Measurements from ENCODE around the gene PLXNA4. TPM values are rescaled to one million over a fixed set of nuclear protein-coding genes. Genes with fewer than 3 reads are reported as not detected.

PLXNA4 gene
- total RNA-seq, 4 donors from 2014 or later: 1.1 to 2.8 (median 1.4) TPM

DNA sequence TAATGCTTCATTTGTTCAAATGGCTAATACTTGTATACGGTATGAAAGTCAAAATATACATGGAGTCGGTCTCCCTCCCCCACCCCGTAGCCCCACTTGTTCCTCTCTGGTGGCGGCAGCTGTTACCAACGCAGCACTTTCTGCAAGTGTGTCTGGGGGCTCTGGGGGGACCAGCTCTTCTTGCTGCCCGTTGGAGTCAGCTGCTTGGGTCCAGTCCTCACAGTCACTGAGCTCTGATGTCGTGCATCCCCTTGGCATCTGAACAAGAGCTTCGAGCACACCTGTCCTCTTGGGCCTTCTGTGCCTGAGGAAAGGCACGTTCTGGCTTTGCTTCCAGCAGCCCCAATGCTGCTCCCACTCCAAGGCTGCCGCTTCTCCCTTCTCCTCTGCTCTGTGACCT is 493.1 kb downstream of the PLXNA4 start:
- intact Hi-C loops (cut with DNase I; ENCODE audit: low total_unique reads): no loop called here
- Histone ChIP-seq H3K27me3 (no peaks in the 10 kb centered on the region), H3K4me3 (no peak overlapping the region), H3K27ac (no peak overlapping the region), H3K9me3 (no peaks in the 10 kb centered on the region), H3K36me3 (no peaks in the 10 kb centered on the region), H3K4me1 (peaks cover 0 to 17% (median 13%) of the 10 kb centered on the region in 4 donors)
- TF ChIP-seq, protein P1, sequence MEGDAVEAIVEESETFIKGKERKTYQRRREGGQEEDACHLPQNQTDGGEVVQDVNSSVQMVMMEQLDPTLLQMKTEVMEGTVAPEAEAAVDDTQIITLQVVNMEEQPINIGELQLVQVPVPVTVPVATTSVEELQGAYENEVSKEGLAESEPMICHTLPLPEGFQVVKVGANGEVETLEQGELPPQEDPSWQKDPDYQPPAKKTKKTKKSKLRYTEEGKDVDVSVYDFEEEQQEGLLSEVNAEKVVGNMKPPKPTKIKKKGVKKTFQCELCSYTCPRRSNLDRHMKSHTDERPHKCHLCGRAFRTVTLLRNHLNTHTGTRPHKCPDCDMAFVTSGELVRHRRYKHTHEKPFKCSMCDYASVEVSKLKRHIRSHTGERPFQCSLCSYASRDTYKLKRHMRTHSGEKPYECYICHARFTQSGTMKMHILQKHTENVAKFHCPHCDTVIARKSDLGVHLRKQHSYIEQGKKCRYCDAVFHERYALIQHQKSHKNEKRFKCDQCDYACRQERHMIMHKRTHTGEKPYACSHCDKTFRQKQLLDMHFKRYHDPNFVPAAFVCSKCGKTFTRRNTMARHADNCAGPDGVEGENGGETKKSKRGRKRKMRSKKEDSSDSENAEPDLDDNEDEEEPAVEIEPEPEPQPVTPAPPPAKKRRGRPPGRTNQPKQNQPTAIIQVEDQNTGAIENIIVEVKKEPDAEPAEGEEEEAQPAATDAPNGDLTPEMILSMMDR (IDR thresholded peaks at IDR 0.05): no peak
- no peak for TF ChIP-seq EP300 (IDR thresholded peaks at IDR 0.05; ENCODE audit: low read depth)
- no peak for TF ChIP-seq POLR2A (IDR thresholded peaks at IDR 0.05)
- no peak for TF ChIP-seq POLR2AphosphoS5 (IDR thresholded peaks at IDR 0.05)
- in situ Hi-C loops (cut with MboI; ENCODE audit: low pct_ligation_motif_present in 1 of 4, low pct_unique_long_range_greater_than_20kb in 1 of 4, low sequenced_read_pairs in 3 of 4): no loop called here
- no peak for DNase-seq
- 60 to 84% methylated on average over 1 to 10 of the region's 10 CpGs for whole genome bisulfite sequencing, 2 donors (ENCODE audit: low coverage in 1 of 2)

DNA sequence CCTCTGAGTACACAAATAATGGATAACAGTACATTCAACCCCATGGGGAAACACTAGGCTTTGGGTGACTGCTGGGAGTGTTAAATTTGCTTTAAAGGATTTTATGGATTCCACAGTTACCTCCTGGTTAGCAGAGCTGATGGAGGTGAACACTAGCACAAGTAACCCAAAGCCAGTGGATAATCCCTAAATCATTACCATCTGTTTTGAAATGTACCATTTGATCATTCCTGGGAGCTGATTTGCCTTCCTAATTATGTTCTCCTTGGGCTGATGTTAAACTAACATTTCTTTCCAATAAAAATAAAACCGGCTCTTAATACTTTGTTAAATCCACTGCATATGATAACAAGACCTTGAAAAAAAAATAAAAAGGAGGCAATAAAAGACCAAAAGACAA is 493.9 kb downstream of the PLXNA4 start:
- Histone ChIP-seq H3K36me3 (no peaks in the 10 kb centered on the region), H3K27ac (no peak overlapping the region), H3K9me3 (no peaks in the 10 kb centered on the region), H3K4me3 (no peak overlapping the region), H3K27me3 (no peaks in the 10 kb centered on the region), H3K4me1 (peaks cover 0 to 17% (median 13%) of the 10 kb centered on the region in 4 donors)
- intact Hi-C loops (cut with DNase I; ENCODE audit: low total_unique reads) (no loop called here), in situ Hi-C loops (cut with MboI; ENCODE audit: low pct_ligation_motif_present in 1 of 4, low pct_unique_long_range_greater_than_20kb in 1 of 4, low sequenced_read_pairs in 3 of 4) (no loop called here)
- no peak for DNase-seq
- no peak for TF ChIP-seq EP300 (IDR thresholded peaks at IDR 0.05; ENCODE audit: low read depth)
- TF ChIP-seq POLR2AphosphoS5 (IDR thresholded peaks at IDR 0.05): no peak
- no peak for TF ChIP-seq POLR2A (IDR thresholded peaks at IDR 0.05)
- TF ChIP-seq, protein P1 (IDR thresholded peaks at IDR 0.05): no peak
- 63 to 64% methylated on average over 1 of the region's 1 CpG for WGBS, 2 donors (ENCODE audit: low coverage in 1 of 2)

DNA sequence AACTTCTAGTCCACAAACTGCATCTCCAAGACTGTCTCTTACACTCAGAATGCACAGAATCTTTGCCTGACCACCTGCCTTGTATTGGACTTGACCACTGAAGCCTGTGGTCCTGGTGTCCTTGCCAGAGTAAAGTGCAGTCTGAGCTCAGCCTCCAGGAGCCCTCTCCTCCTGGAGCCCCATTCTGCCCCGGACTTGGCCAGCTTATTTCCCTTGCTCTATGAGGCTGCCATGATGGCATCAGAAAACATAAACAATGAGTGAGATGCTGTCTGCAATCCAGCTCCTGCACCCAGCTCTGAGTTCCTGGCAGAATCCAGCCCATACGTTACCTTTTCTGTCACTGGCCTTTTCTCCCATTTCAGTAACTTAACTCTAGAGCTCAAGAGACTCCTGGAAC is 494.6 kb downstream of the PLXNA4 start:
- Histone ChIP-seq H3K4me1 (peaks cover 0 to 17% (median 13%) of the 10 kb centered on the region in 4 donors), H3K9me3 (no peaks in the 10 kb centered on the region), H3K27ac (peak overlapping the region in 1 of 4 donors; percentile 35), H3K36me3 (no peaks in the 10 kb centered on the region), H3K27me3 (no peaks in the 10 kb centered on the region), H3K4me3 (no peak overlapping the region)
- intact Hi-C loops (cut with DNase I; ENCODE audit: low total_unique reads): no loop called here
- WGBS, 2 donors (ENCODE audit: low coverage in 1 of 2): 83 to 100% methylated on average over 2 of the region's 2 CpGs
- in situ Hi-C loops (cut with MboI; ENCODE audit: low pct_ligation_motif_present in 1 of 4, low pct_unique_long_range_greater_than_20kb in 1 of 4, low sequenced_read_pairs in 3 of 4): no loop called here
- TF ChIP-seq POLR2AphosphoS5 (IDR thresholded peaks at IDR 0.05) (no peak), EP300 (IDR thresholded peaks at IDR 0.05; ENCODE audit: low read depth) (no peak), POLR2A (IDR thresholded peaks at IDR 0.05) (no peak)
- TF ChIP-seq, protein P1 (IDR thresholded peaks at IDR 0.05): no peak
- no peak for DNase-seq

DNA sequence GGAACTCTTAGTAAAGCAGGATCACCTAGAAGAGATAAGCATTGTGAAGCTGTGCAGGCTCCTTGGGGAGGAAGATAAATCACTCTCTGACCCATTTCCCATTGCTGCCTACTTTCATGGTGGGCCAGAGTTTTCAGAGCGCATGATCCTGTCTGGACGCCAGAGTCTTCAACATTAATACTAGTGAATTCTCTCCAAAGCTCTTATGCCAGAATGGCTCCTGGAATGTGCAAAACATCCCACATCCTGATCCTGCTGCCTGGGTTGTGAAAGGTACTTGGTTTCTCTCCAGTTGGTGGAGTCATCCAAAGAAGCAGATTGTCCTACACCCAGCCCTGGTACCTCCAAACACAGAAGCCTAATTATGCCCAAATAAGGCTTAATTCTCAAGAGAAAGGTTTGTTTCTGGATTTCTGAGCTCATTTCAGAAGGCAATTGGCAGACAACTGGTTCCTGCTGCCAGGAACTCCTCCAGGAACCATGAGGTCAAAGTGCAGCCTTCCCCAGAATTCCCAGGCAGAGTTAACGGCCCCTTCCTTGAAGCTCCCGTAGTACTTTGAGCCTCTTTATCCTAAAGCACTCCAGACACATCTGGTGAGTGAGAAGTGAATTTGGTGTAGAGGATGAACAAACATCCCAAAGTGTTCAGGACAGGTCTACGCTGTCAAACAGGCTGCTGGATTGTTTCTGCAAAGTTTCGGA is 495.2 kb downstream of the PLXNA4 start:
- Histone ChIP-seq H3K27me3 (no peaks in the 10 kb centered on the region), H3K9me3 (no peaks in the 10 kb centered on the region), H3K27ac (peak overlapping the region in 3 of 4 donors; percentile 20 to 39 (median 35)), H3K4me3 (no peak overlapping the region), H3K4me1 (peaks cover 0 to 17% (median 13%) of the 10 kb centered on the region in 4 donors), H3K36me3 (no peaks in the 10 kb centered on the region)
- DNase-seq: peak; percentile 17
- TF ChIP-seq POLR2AphosphoS5 (IDR thresholded peaks at IDR 0.05) (peak in 1 of 3 donors; percentile 67), POLR2A (IDR thresholded peaks at IDR 0.05) (no peak)
- intact Hi-C loops (cut with DNase I; ENCODE audit: low total_unique reads) (no loop called here), in situ Hi-C loops (cut with MboI; ENCODE audit: low pct_ligation_motif_present in 1 of 4, low pct_unique_long_range_greater_than_20kb in 1 of 4, low sequenced_read_pairs in 3 of 4) (no loop called here)
- WGBS, 2 donors (ENCODE audit: low coverage in 1 of 2): 68 to 100% methylated on average over 1 to 6 of the region's 6 CpGs
